ENCODE measurements around the gene PSMB2.

PSMB2 gene

GRCh38 chr1:35572296-35572695 is 69.0 kb downstream of the PSMB2 start:
- no peak for DNase-seq (ENCODE audit: low read depth)

GRCh38 chr1:35571263-35571662 is 70.1 kb downstream of the PSMB2 start:
- no peak for DNase-seq (ENCODE audit: low read depth)

- DNase-seq (ENCODE audit: low read depth): no peak
These were observed 70.7 kb downstream of the PSMB2 start for GRCh38 chr1:35570589-35571137.

- no peak for DNase-seq (ENCODE audit: low read depth)
These were observed 71.4 kb downstream of the PSMB2 start for GRCh38 chr1:35569936-35570335.

GRCh38 chr1:35568975-35569395 is 72.3 kb downstream of the PSMB2 start:
- DNase-seq (ENCODE audit: low read depth): no peak

GRCh38 chr1:35567947-35568558 is 73.3 kb downstream of the PSMB2 start:
- no peak for DNase-seq (ENCODE audit: low read depth)

GRCh38 chr1:35565742-35566133 is 75.6 kb downstream of the PSMB2 start:
- DNase-seq (ENCODE audit: low read depth): no peak

- no peak for DNase-seq (ENCODE audit: low read depth)
These were observed 76.2 kb downstream of the PSMB2 start for GRCh38 chr1:35564884-35565741.

GRCh38 chr1:35564037-35564883 is 77.1 kb downstream of the PSMB2 start:
- DNase-seq (ENCODE audit: low read depth): peak; percentile 50

- no peak for DNase-seq (ENCODE audit: low read depth)
These were observed 78.2 kb downstream of the PSMB2 start for GRCh38 chr1:35563166-35563565.

- no peak for DNase-seq (ENCODE audit: low read depth)
These were observed 79.2 kb downstream of the PSMB2 start for GRCh38 chr1:35561972-35562680.

GRCh38 chr1:35561297-35561971 is 79.9 kb downstream of the PSMB2 start:
- no peak for DNase-seq (ENCODE audit: low read depth)

GRCh38 chr1:35560256-35561225 is 80.8 kb downstream of the PSMB2 start:
- DNase-seq (ENCODE audit: low read depth): no peak

- DNase-seq (ENCODE audit: low read depth): no peak
These were observed 81.9 kb downstream of the PSMB2 start for GRCh38 chr1:35559317-35559944.

GRCh38 chr1:35558374-35559316 is 82.7 kb downstream of the PSMB2 start:
- no peak for DNase-seq (ENCODE audit: low read depth)

- DNase-seq (ENCODE audit: low read depth): peak; percentile 89
These were observed 83.5 kb downstream of the PSMB2 start, which contains the start of gene NCDN for GRCh38 chr1:35557611-35558373. Gene NCDN (plus strand): TSS chr1:35557799. CDS start chr1:35558191, 392 bp downstream.

- DNase-seq (ENCODE audit: low read depth): no peak
These were observed 84.2 kb downstream of the PSMB2 start, which contains the start of gene KIAA0319L for GRCh38 chr1:35557118-35557610. Gene KIAA0319L (minus strand): TSS chr1:35557403. CDS start chr1:35554491, 2,912 bp downstream.

Data from stimulated activated CD8-positive, alpha-beta memory T cell treated with anti-CD3 and anti-CD28 coated beads, Interleukin-15, amount 100 ng/mL, for 24 hours (primary cell).